Measurements from ENCODE around the gene PGAP3.
"Not testable (repeated sequence)": the region's sequence is repeated elsewhere in the genome, so short reads cannot be mapped to it uniquely, and the experiment has no call there.

PGAP3 gene

GRCh38 chr17:39714234-39714633 lies 26.4 kb upstream of the PGAP3 start:
- no peak for TF ChIP-seq CTCF (IDR thresholded peaks at IDR 0.05)
- DNase-seq (ENCODE audit: low spot score) = no peak
- H3K27ac ChIP-seq = no peak overlapping the region
- H3K4me3 ChIP-seq = no peak overlapping the region

GRCh38 chr17:39711851-39712250 lies 24.0 kb upstream of the PGAP3 start:
- no peak for TF ChIP-seq CTCF (IDR thresholded peaks at IDR 0.05)
- Histone ChIP-seq H3K27ac (no peak overlapping the region), H3K4me3 (no peak overlapping the region)
- no peak for DNase-seq (ENCODE audit: low spot score)

DNA sequence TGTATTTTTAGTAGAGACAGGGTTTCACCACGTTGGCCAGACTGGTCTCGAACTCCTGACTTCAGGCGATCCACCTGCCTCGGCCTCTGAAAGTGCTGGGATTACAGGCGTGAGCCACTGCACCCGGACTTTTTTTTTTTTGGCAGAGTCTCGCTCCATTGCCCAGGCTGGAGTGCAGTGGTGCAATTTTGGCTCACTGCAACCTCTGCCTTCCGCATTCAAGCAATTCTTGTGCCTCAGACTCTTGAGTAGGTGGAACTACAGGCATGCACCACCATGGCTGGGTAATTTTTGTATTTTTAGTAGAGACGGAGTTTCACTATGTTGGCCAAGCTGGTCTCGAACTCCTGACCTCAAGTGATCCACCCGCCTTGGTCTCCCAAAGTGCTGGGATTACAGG lies 23.2 kb upstream of the PGAP3 start:
- H3K27ac ChIP-seq; DNase-seq (ENCODE audit: low spot score); H3K4me3 ChIP-seq: not testable (repeated sequence)

- no peak for TF ChIP-seq CTCF (IDR thresholded peaks at IDR 0.05)
- Histone ChIP-seq H3K4me3 (no peak overlapping the region), H3K27ac (no peak overlapping the region)
- DNase-seq (ENCODE audit: low spot score) = no peak
Measured at GRCh38 chr17:39709998-39710964, 22.4 kb upstream of the PGAP3 start.

- Histone ChIP-seq H3K4me3 (no peak overlapping the region), H3K27ac (no peak overlapping the region)
- TF ChIP-seq CTCF (IDR thresholded peaks at IDR 0.05) = no peak
- no peak for DNase-seq (ENCODE audit: low spot score)
Measured at GRCh38 chr17:39709319-39709997, 21.6 kb upstream of the PGAP3 start.

DNA sequence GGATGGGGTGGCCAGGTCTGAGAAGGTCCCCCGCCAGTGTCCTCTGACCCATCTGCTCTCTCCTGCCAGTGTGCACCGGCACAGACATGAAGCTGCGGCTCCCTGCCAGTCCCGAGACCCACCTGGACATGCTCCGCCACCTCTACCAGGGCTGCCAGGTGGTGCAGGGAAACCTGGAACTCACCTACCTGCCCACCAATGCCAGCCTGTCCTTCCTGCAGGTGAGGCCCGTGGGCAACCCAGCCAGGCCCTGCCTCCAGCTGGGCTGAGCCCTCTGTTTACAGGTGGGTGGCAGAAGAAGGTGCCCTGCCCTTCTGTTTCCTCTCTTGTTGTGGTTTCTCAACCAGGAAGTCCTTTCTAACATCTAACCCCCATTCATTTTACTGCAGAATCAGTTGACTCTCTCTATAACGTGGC lies 19.1 kb upstream of the PGAP3 start:
- H3K4me3 ChIP-seq = no peak overlapping the region
- H3K27ac ChIP-seq = peak overlapping the region in 1 of 2 donors; percentile 85
- no peak for DNase-seq (ENCODE audit: low spot score)
- no peak for TF ChIP-seq CTCF (IDR thresholded peaks at IDR 0.05)

GRCh38 chr17:39706383-39706782 lies 18.5 kb upstream of the PGAP3 start:
- no peak for TF ChIP-seq CTCF (IDR thresholded peaks at IDR 0.05)
- Histone ChIP-seq H3K27ac (peak overlapping the region; percentile 69 to 85), H3K4me3 (no peak overlapping the region)
- no peak for DNase-seq (ENCODE audit: low spot score)

Data from coronary artery (tissue), 2 donors.